MM.1S (cell line): ENCODE measurements around the gene DUSP3.

Source experiments
- DNase-seq: peaks from one replicate; pipeline ENCODE4 v3.0.0-alpha.2; 2015
- H2AFZ ChIP-seq: fragments of 300-600 bp; sonication (generic); 2 replicates; pipeline ENCODE4 v1.6.0; 2016; ENCODE audit warnings: antibody characterized with exemption, low read length
- H3F3A ChIP-seq: fragments of 300-600 bp; sonication (generic); 2 replicates; pipeline ENCODE4 v1.6.1; 2016; ENCODE audit warnings: mild to moderate bottlenecking, antibody characterized with exemption, low read length, moderate library complexity, mixed read lengths; ENCODE audit not compliant: insufficient read depth
- H3K27ac ChIP-seq: fragments of 300-600 bp; sonication (generic); 2 replicates; pipeline ENCODE4 v1.5.1; 2016; ENCODE audit warnings: mild to moderate bottlenecking, low read length
- H3K27me3 ChIP-seq: fragments of 300-600 bp; sonication (generic); replicated peaks from 2 replicates; pipeline ENCODE4 v1.6.0; 2016; ENCODE audit warnings: low read length; ENCODE audit not compliant: insufficient read depth
- H3K36me3 ChIP-seq: fragments of 300-600 bp; sonication (generic); replicated peaks from 2 replicates; pipeline ENCODE4 v1.6.1; 2016; ENCODE audit warnings: mild to moderate bottlenecking, low read length, mixed read lengths; ENCODE audit not compliant: insufficient read depth
- H3K4me1 ChIP-seq: fragments of 300-600 bp; sonication (generic); 2 replicates; pipeline ENCODE4 v1.6.1; 2016; ENCODE audit warnings: low read length, mixed read lengths
- H3K4me2 ChIP-seq: fragments of 300-600 bp; sonication (generic); 2 replicates; pipeline ENCODE4 v1.6.0; 2016; ENCODE audit warnings: low read depth, low read length
- H3K4me3 ChIP-seq: fragments of 300-600 bp; sonication (generic); 2 replicates; pipeline ENCODE4 v1.5.1; 2016; ENCODE audit warnings: low read length, mixed read lengths
- H3K79me2 ChIP-seq: fragments of 300-600 bp; sonication (generic); 2 replicates; pipeline ENCODE4 v1.6.1; 2016; ENCODE audit warnings: mixed run types, low read length, mixed read lengths
- H3K9ac ChIP-seq: fragments of 300-600 bp; sonication (generic); 2 replicates; pipeline ENCODE4 v1.6.1; 2016; ENCODE audit warnings: low read length, mixed read lengths
- H3K9me2 ChIP-seq: fragments of 300-600 bp; sonication (generic); replicated peaks from 2 replicates; pipeline ENCODE4 v1.6.1; 2016; ENCODE audit warnings: mild to moderate bottlenecking, low read length, mixed read lengths; ENCODE audit not compliant: insufficient read depth
- H3K9me3 ChIP-seq: fragments of 300-600 bp; sonication (generic); replicated peaks from 2 replicates; pipeline ENCODE4 v1.6.1; 2016; ENCODE audit warnings: mild to moderate bottlenecking, low read length, mixed read lengths; ENCODE audit not compliant: insufficient read depth
- H4K20me1 ChIP-seq: fragments of 300-600 bp; sonication (generic); 2 replicates; pipeline ENCODE4 v1.6.1; 2016; ENCODE audit warnings: mild to moderate bottlenecking, low read length, moderate library complexity, mixed read lengths; ENCODE audit not compliant: insufficient read depth
- EZH2 ChIP-seq: fragments of 300-600 bp; sonication (generic); optimal IDR thresholded peaks from 2 replicates; pipeline ENCODE3; 2017; ENCODE audit warnings: low read depth, mild to moderate bottlenecking, antibody characterized with exemption, low read length, mixed read lengths
- EZH2phosphoT487 ChIP-seq: fragments of 300-600 bp; sonication (generic); IDR thresholded peaks from 2 replicates; pipeline ENCODE4 v1.6.1; 2018; ENCODE audit warnings: antibody characterized with exemption, low read length
- TF ChIP-seq, protein P1 (sequence below): fragments of 300-600 bp; sonication (generic); IDR thresholded peaks from 2 replicates; pipeline ENCODE4 v1.5.1; 2016; ENCODE audit warnings: antibody characterized with exemption, low read length, mixed read lengths

The DUSP3 gene

GRCh38 chr17:43759836-43760235 lies 18.9 kb downstream of the DUSP3 start:
- H3K9ac ChIP-seq = no peak overlapping the region
- TF ChIP-seq, protein P1, sequence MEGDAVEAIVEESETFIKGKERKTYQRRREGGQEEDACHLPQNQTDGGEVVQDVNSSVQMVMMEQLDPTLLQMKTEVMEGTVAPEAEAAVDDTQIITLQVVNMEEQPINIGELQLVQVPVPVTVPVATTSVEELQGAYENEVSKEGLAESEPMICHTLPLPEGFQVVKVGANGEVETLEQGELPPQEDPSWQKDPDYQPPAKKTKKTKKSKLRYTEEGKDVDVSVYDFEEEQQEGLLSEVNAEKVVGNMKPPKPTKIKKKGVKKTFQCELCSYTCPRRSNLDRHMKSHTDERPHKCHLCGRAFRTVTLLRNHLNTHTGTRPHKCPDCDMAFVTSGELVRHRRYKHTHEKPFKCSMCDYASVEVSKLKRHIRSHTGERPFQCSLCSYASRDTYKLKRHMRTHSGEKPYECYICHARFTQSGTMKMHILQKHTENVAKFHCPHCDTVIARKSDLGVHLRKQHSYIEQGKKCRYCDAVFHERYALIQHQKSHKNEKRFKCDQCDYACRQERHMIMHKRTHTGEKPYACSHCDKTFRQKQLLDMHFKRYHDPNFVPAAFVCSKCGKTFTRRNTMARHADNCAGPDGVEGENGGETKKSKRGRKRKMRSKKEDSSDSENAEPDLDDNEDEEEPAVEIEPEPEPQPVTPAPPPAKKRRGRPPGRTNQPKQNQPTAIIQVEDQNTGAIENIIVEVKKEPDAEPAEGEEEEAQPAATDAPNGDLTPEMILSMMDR = no peak
- TF ChIP-seq EZH2phosphoT487 = no peak
- TF ChIP-seq EZH2 = no peak
- no peaks in the 10 kb centered on the region for H3K9me2 ChIP-seq
- H2AFZ ChIP-seq = no peak overlapping the region
- no peaks in the 10 kb centered on the region for H3K36me3 ChIP-seq
- H3F3A ChIP-seq = no peaks in the 10 kb centered on the region
- H3K4me1 ChIP-seq = no peaks in the 10 kb centered on the region
- no peak overlapping the region for H3K27ac ChIP-seq
- no peaks in the 10 kb centered on the region for H3K9me3 ChIP-seq
- no peaks in the 10 kb centered on the region for H3K79me2 ChIP-seq
- H3K4me3 ChIP-seq = no peak overlapping the region
- H4K20me1 ChIP-seq = no peaks in the 10 kb centered on the region
- peaks cover 66% of the 10 kb centered on the region for H3K27me3 ChIP-seq
- H3K4me2 ChIP-seq = no peak overlapping the region
- DNase-seq = no peak

DNA sequence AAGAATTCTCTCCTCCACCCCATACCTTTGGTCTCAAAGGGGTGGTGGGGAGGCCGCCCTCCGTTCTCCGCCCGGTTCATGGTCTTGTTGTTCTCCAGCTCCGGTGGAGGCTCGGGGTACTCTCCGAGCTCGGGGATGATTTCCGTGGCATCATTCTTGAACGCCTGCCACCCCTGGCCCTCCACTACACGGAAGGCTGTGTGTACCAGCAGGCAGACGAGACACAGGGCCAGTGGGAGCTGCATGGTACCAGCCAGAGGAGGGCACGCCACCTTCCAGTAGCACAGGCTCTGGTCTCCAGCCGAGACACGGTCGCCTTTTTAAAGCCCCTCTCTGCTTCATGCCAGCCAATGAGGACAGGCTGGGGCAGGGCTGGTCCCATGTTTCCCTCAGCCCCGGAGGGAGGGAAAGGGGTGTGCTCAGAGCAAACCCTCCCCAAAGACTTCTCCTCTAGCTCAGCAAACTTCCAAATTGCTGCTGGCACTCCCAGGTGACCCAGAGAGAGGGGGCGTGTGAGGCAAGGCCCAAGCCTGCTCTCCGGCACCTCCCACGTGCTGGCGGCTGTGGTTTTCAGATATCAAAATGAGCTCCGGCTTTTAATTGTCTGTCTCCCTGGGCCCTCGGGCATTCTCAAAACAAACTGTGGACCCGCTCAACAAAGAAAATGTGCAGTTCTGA lies 20.1 kb downstream of the DUSP3 start, which contains the start of gene SOST:
SOST (minus strand) TSS at position 295 of the 678 bp plus-strand sequence; CDS start at position 245, 50 bp downstream.
- Histone ChIP-seq H3K4me3 (no peak within 1 kb of the TSS), H3K79me2 (no peaks in the 10 kb centered on the region), H4K20me1 (no peaks in the 10 kb centered on the region), H3K27me3 (peaks cover 70% of the 10 kb centered on the region), H3F3A (no peaks in the 10 kb centered on the region), H2AFZ (no peak within 1 kb of the TSS), H3K9ac (no peak within 1 kb of the TSS), H3K9me2 (no peaks in the 10 kb centered on the region), H3K4me2 (no peak within 1 kb of the TSS), H3K27ac (no peak within 1 kb of the TSS), H3K4me1 (no peaks in the 10 kb centered on the region), H3K9me3 (no peaks in the 10 kb centered on the region), H3K36me3 (no peaks in the 10 kb centered on the region)
- DNase-seq = no peak
- TF ChIP-seq EZH2phosphoT487 (no peak), EZH2 (no peak)
- TF ChIP-seq, protein P1 = no peak

DNA sequence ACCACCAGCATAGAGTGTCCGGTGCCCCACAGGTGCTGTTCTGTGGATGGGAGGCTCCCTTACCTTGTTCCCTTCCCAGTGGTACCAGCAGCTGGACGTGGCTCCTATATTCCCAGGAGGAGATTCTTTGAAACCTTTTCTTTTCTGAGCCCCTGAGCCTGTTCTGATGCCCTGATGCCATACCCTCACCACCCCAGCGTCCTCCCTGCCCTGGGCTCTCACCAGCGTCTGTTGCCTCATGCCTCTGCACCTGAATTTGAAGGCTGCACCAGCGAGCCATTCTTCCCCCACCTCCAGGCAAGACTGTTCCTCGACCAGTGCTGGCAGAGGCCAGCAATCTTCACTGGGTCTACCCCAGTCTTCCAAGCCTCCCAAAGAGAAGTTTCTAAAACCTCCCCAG lies 20.7 kb downstream of the DUSP3 start:
- Histone ChIP-seq H3K79me2 (no peaks in the 10 kb centered on the region), H3F3A (no peaks in the 10 kb centered on the region), H4K20me1 (no peaks in the 10 kb centered on the region), H3K4me3 (no peak overlapping the region), H3K9me3 (no peaks in the 10 kb centered on the region), H3K4me2 (no peak overlapping the region), H3K36me3 (no peaks in the 10 kb centered on the region), H3K27me3 (peaks cover 74% of the 10 kb centered on the region), H3K9ac (no peak overlapping the region), H3K27ac (no peak overlapping the region), H3K9me2 (no peaks in the 10 kb centered on the region), H3K4me1 (no peaks in the 10 kb centered on the region), H2AFZ (no peak overlapping the region)
- no peak for TF ChIP-seq EZH2phosphoT487
- no peak for DNase-seq

GRCh38 chr17:43757171-43757660 lies 21.6 kb downstream of the DUSP3 start:
- Histone ChIP-seq H3K27ac (no peak overlapping the region), H3K9ac (no peak overlapping the region), H3K4me2 (no peak overlapping the region), H3K36me3 (no peaks in the 10 kb centered on the region), H3K9me2 (no peaks in the 10 kb centered on the region), H3K4me1 (no peaks in the 10 kb centered on the region), H3K4me3 (no peak overlapping the region), H4K20me1 (no peaks in the 10 kb centered on the region), H3F3A (no peaks in the 10 kb centered on the region), H3K27me3 (peaks cover 79% of the 10 kb centered on the region), H2AFZ (no peak overlapping the region), H3K79me2 (no peaks in the 10 kb centered on the region), H3K9me3 (no peaks in the 10 kb centered on the region)
- no peak for TF ChIP-seq EZH2
- TF ChIP-seq, protein P1 = no peak
- TF ChIP-seq EZH2phosphoT487 = no peak
- no peak for DNase-seq
